K562 (cell line): ENCODE results near the gene OR6C76. TPM values are rescaled to one million over a fixed set of nuclear protein-coding genes. Genes with fewer than 3 reads are reported as not detected.
A peak's percentile ranks its signal among the peaks of the same experiment; 100 is the strongest.
"Not testable (repeated sequence)": the region's sequence is repeated elsewhere in the genome, so short reads cannot be mapped to it uniquely, and the experiment has no call there.

Experiments used
- ATAC-seq: fragments of 200-7000 bp; cut with Tn5 transposase; 3 replicates; pipeline ENCODE4 v1.9.1; 2020; ENCODE audit warnings: moderate library complexity
- BruUV-seq: library from RNA; stranded (reverse); fragments of 400-500 nt; replicated peaks from 2 replicates; lab custom pipeline; 2021; lab: Mats Ljungman, UMichigan
- CTCF ChIA-PET: fragments of 300-600 bp; formaldehyde crosslinking; extraction: SDS; loops from one replicate; lab custom pipeline; 2021; ENCODE audit warnings: low intra/inter-chr PET ratio; lab: Yijun Ruan, JAX
- POLR2A ChIA-PET: fragments of 300-600, 350-650 bp; sonication (Branson Sonifier 250); formaldehyde crosslinking; extraction: SDS; loops from one replicate; lab custom pipeline; 2021; ENCODE audit warnings: antibody characterized with exemption, inconsistent platforms; lab: Yijun Ruan, JAX
- DNase-seq, 4 experiments: peaks; one replicate each; pipeline versions ENCODE4 v3.0.0 to v3.0.0-alpha.2; 2011 to 2018; ENCODE audit warnings: low spot score in 3 of 4, mixed read lengths in 3 of 4; ENCODE audit errors: extremely low read depth in 1 of 4
- FAIRE-seq: peaks from 2 replicates; lab custom pipeline; 2011; peaks lifted over from hg19 to GRCh38; lab: Jason Lieb, UNC
- H2AFZ ChIP-seq: 2 replicates; pipeline ENCODE4 v1.6.0; 2011; ENCODE audit warnings: low read depth, low read length, control low read depth, inconsistent platforms
- H3K27ac ChIP-seq: fragments of 200-600 bp; 3 replicates; pipeline ENCODE4 v1.8.0; 2011; ENCODE audit warnings: low read depth, mild to moderate bottlenecking, control low read depth, inconsistent platforms, low read length, moderate library complexity, mixed read lengths; ENCODE audit errors: extremely low read depth
- H3K27me3 ChIP-seq, 2 experiments: fragments of 300-600 bp in 1 of 2; 2 replicates in 1 of 2; 3 replicates in 1 of 2; pipeline versions ENCODE4 v1.6.0 to v1.8.0; 2011; ENCODE audit warnings: inconsistent platforms in 2 of 2, low read length in 2 of 2, mild to moderate bottlenecking in 1 of 2, mixed read lengths in 1 of 2, moderate library complexity in 1 of 2; ENCODE audit not compliant: control insufficient read depth in 2 of 2, insufficient read depth in 2 of 2
- H3K36me3 ChIP-seq: fragments of 300-600 bp; 3 replicates; pipeline ENCODE4 v1.8.0; 2011; ENCODE audit warnings: mild to moderate bottlenecking, low read length, inconsistent platforms; ENCODE audit not compliant: control insufficient read depth, insufficient read depth
- H3K4me1 ChIP-seq, 2 experiments: fragments of 200-600 bp in 1 of 2; replicated peaks in 1 of 2; 2 replicates in 1 of 2; 3 replicates in 1 of 2; pipeline versions ENCODE4 v1.5.1 to v1.8.0; 2011; ENCODE audit warnings: inconsistent platforms in 2 of 2, low read length in 2 of 2, mild to moderate bottlenecking in 1 of 2, mixed read lengths in 1 of 2, moderate library complexity in 1 of 2; ENCODE audit not compliant: control insufficient read depth in 2 of 2, insufficient read depth in 2 of 2
- H3K4me2 ChIP-seq: 2 replicates; pipeline ENCODE4 v1.6.1; 2011; ENCODE audit warnings: low read length, control low read depth, inconsistent platforms, mixed read lengths; ENCODE audit not compliant: insufficient read depth
- H3K4me3 ChIP-seq: fragments of 200-600 bp; sonication (generic), shearing (Covaris generic); 2 replicates; pipeline ENCODE4 v1.5.1; 2016; ENCODE audit warnings: control low read depth, inconsistent platforms
- H3K79me2 ChIP-seq: fragments of 200-600 bp; 3 replicates; pipeline ENCODE4 v1.8.0; 2011; ENCODE audit warnings: low read length, inconsistent platforms; ENCODE audit not compliant: control insufficient read depth, insufficient read depth
- H3K9ac ChIP-seq, 2 experiments: 2 replicates each; pipeline versions ENCODE4 v1.6.0 to v1.6.1; 2011; ENCODE audit warnings: low read depth in 2 of 2, low read length in 2 of 2, control low read depth in 1 of 2, inconsistent platforms in 1 of 2, mild to moderate bottlenecking in 1 of 2, mixed read lengths in 1 of 2; ENCODE audit not compliant: insufficient read depth in 1 of 2
- H3K9me1 ChIP-seq: one replicate; pipeline ENCODE4 v1.6.0; 2011; ENCODE audit warnings: inconsistent platforms, mild to moderate bottlenecking, low read length, moderate library complexity; ENCODE audit not compliant: control insufficient read depth, insufficient read depth
- H3K9me3 ChIP-seq: replicated peaks from 2 replicates; pipeline ENCODE4 v1.5.1; 2011; ENCODE audit warnings: low read depth, low read length, inconsistent platforms; ENCODE audit not compliant: control insufficient read depth, insufficient read depth
- H4K20me1 ChIP-seq: replicated peaks from 2 replicates; pipeline ENCODE4 v1.6.1; 2011; ENCODE audit warnings: low read length, inconsistent platforms, mixed read lengths; ENCODE audit not compliant: control insufficient read depth, insufficient read depth
- BDP1 ChIP-seq: IDR thresholded peaks from 3 replicates; pipeline ENCODE4 v1.6.1; 2011; ENCODE audit not compliant: insufficient read length, insufficient read depth
- BRD9 ChIP-seq: fragments of 450-650 bp; IDR thresholded peaks from 2 replicates; pipeline ENCODE4 v1.6.1; 2018; ENCODE audit warnings: low read depth; ENCODE audit not compliant: partially characterized antibody
- DMBX1 ChIP-seq: fragments of 250-450 bp; sonication (Bioruptor Pico); IDR thresholded peaks from 2 replicates; pipeline ENCODE4 v1.8.0; 2022; ENCODE audit warnings: inconsistent platforms, mild to moderate bottlenecking, moderate library complexity, borderline replicate concordance
- JUND ChIP-seq, 2 experiments: IDR thresholded peaks; 2 replicates in 1 of 2; 3 replicates in 1 of 2; pipeline ENCODE4 v1.6.1; 2011; ENCODE audit warnings: borderline replicate concordance in 2 of 2, low read depth in 2 of 2, low read length in 2 of 2, improper control_type of control experiment in 1 of 2, missing biosample characterization in 1 of 2, missing genetic modification characterization in 1 of 2, missing genetic modification reagents in 1 of 2
- RBM25 ChIP-seq: fragments of 200-400 bp; formaldehyde crosslinking; IDR thresholded peaks from 2 replicates; pipeline ENCODE4 v1.6.1; 2018; ENCODE audit warnings: low read length, low read depth, moderate library complexity; ENCODE audit not compliant: severe bottlenecking
- RFX7 ChIP-seq: fragments of 250-450 bp; sonication (Bioruptor Pico); IDR thresholded peaks from 2 replicates; pipeline ENCODE4 v1.5.1; 2021; ENCODE audit warnings: mild to moderate bottlenecking
- TCF7 ChIP-seq: sonication (generic); IDR thresholded peaks from 2 replicates; pipeline ENCODE4 v1.6.1; 2016; ENCODE audit warnings: antibody characterized with exemption, borderline replicate concordance
- ZNF146 ChIP-seq: IDR thresholded peaks from one replicate; pipeline ENCODE4 v1.6.1; 2018; ENCODE audit warnings: missing compliant biosample characterization; ENCODE audit not compliant: unreplicated experiment
- ZNF592 ChIP-seq: fragments of 450-650 bp; IDR thresholded peaks from 2 replicates; pipeline ENCODE4 v1.6.1; 2017; ENCODE audit warnings: antibody characterized with exemption, mild to moderate bottlenecking
- WGBS: fragments of 100-300 bp; shearing (Covaris generic); methylation state at CpG from one replicate; pipeline ENCODE4 v1.1.6; 2016; ENCODE audit warnings: low coverage, mixed read lengths; ENCODE audit not compliant: insufficient coverage; ENCODE audit errors: missing lambda C conversion rate; 5-methylcytosine and 5-hydroxymethylcytosine counted together
- in situ Hi-C: fragments of 300-500 bp; cut with MboI; formaldehyde crosslinking; loops from 4 replicates; pipeline ENCODE4 v1.15.0; 2018; ENCODE audit warnings: inconsistent platforms, mixed read lengths
- intact Hi-C: fragments of 100-400 bp; cut with micrococcal nuclease; formaldehyde crosslinking; loops from 2 replicates; pipeline ENCODE4 v1.14.2; 2022
- polyA plus RNA-seq, 8 experiments: library from polyadenylated mRNA; depleted of rRNA in 4 of 8; stranded (reverse) in 5 of 8; unstranded in 3 of 8; fragments of >200 nt; fragmentation: Nextera tagmentation in 2 of 8; fragmentation: Illumina TruSeq in 1 of 8; extraction: Ambion mirVana in 2 of 8; extraction: Trizol in 1 of 8; gene quantifications; 2 replicates each; pipeline versions ENCODE4 v1.2.1 to v1.2.3, GENCODE V29; 2011 to 2014; ENCODE audit warnings: inconsistent platforms in 1 of 8, missing spikeins in 1 of 8
- total RNA-seq, 7 experiments: library from RNA; depleted of rRNA in 6 of 7; stranded (reverse); fragments of >200 nt in 6 of 7; fragmentation: Illumina TruSeq in 2 of 7; extraction: Trizol in 2 of 7; gene quantifications; 2 replicates each; pipeline versions ENCODE4 v1.2.1 to v1.2.3, GENCODE V29; 2011 to 2021; ENCODE audit warnings: low replicate concordance in 1 of 7
- TF ChIP-seq, protein P1 (sequence below): fragments of 450-650 bp; conservative IDR thresholded peaks from 2 replicates; pipeline ENCODE4 v1.6.1; 2016; ENCODE audit warnings: missing genetic modification characterization, low read depth, mild to moderate bottlenecking, control low read depth, missing compliant biosample characterization

The OR6C76 gene
- total and polyA plus RNA-seq, 9 of the 15 experiments (the other 6 are each of a cell fraction or from before 2014, with no cell fraction given): not detected

GRCh38 chr12:55464926-55465325 is 38.9 kb downstream of the OR6C76 start:
- peak; percentile 66 for TF ChIP-seq RBM25
- peak; percentile 95 for TF ChIP-seq ZNF146 (CRISPR knock-in tag)
- H3K27me3 ChIP-seq, BruUV-seq, H2AFZ ChIP-seq, in situ Hi-C loops, H3K4me1 ChIP-seq, FAIRE-seq, H3K4me2 ChIP-seq, DNase-seq, H3K4me3 ChIP-seq, H4K20me1 ChIP-seq, H3K36me3 ChIP-seq, H3K9ac ChIP-seq, CTCF ChIA-PET, ATAC-seq, H3K9me1 ChIP-seq, intact Hi-C loops, H3K27ac ChIP-seq, H3K79me2 ChIP-seq, H3K9me3 ChIP-seq, POLR2A ChIA-PET: not testable (repeated sequence)
- WGBS: 22% methylated on average over 1 of the region's 1 CpG

GRCh38 chr12:55467836-55468235 is 41.8 kb downstream of the OR6C76 start:
- CTCF ChIA-PET: no interaction called here
- Histone ChIP-seq H3K36me3 (no peaks in the 10 kb centered on the region), H3K4me1 (no peaks in the 10 kb centered on the region), H3K27ac (no peak overlapping the region), H4K20me1 (no peaks in the 10 kb centered on the region), H3K9me1 (no peaks in the 10 kb centered on the region), H2AFZ (no peak overlapping the region), H3K9me3 (no peaks in the 10 kb centered on the region), H3K27me3 (no peaks in the 10 kb centered on the region; a peak in 1 of 5 replicates), H3K4me2 (no peak overlapping the region), H3K9ac (no peak overlapping the region), H3K79me2 (no peaks in the 10 kb centered on the region), H3K4me3 (no peak overlapping the region)
- WGBS: 0% methylated on average over 2 of the region's 2 CpGs
- intact Hi-C loops (no loop called here), in situ Hi-C loops (no loop called here)
- no TSS peak for BruUV-seq
- POLR2A ChIA-PET: interaction anchor here (0.6 kb wide), 1 partner anchor 10 kb away, joined by 3 read pairs; no protein-coding TSS in a partner anchor
- ATAC-seq (no peak), DNase-seq (no peak), FAIRE-seq (no peak)
- no peak for TF ChIP-seq BDP1
- TF ChIP-seq RFX7 (CRISPR knock-in tag): no peak
- no peak for TF ChIP-seq DMBX1 (CRISPR knock-in tag)
- TF ChIP-seq ZNF592: no peak
- no peak for TF ChIP-seq BRD9
- no peak for TF ChIP-seq TCF7
- TF ChIP-seq, protein P1, sequence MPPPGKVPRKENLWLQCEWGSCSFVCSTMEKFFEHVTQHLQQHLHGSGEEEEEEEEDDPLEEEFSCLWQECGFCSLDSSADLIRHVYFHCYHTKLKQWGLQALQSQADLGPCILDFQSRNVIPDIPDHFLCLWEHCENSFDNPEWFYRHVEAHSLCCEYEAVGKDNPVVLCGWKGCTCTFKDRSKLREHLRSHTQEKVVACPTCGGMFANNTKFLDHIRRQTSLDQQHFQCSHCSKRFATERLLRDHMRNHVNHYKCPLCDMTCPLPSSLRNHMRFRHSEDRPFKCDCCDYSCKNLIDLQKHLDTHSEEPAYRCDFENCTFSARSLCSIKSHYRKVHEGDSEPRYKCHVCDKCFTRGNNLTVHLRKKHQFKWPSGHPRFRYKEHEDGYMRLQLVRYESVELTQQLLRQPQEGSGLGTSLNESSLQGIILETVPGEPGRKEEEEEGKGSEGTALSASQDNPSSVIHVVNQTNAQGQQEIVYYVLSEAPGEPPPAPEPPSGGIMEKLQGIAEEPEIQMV (tag): no peak
- TF ChIP-seq JUND (IDR thresholded peaks at IDR 0.05; ENCODE audit: borderline replicate concordance, low read depth, low read length): no peak
- TF ChIP-seq JUND (tag; IDR thresholded peaks at IDR 0.05; ENCODE audit: borderline replicate concordance, low read depth, low read length): no peak
